H9 (cell line): ENCODE data around the gene CALML5. TPM values are rescaled to one million over a fixed set of nuclear protein-coding genes. Genes with fewer than 3 reads are reported as not detected.

ENCODE experiments used
- DNase-seq: peaks from one replicate; pipeline ENCODE4 v3.0.0-alpha.2; 2017
- H2AFZ ChIP-seq: one replicate; pipeline ENCODE4 v1.6.1; 2013; ENCODE audit warnings: mild to moderate bottlenecking, low read length, control low read depth, moderate library complexity
- H2AK5ac ChIP-seq: 2 replicates; pipeline ENCODE4 v1.6.1; 2013; ENCODE audit warnings: low read length, control low read depth, mixed read lengths; ENCODE audit not compliant: insufficient read length
- H2BK120ac ChIP-seq: one replicate; pipeline ENCODE4 v1.6.1; 2013; ENCODE audit warnings: low read depth, mild to moderate bottlenecking, low read length, control low read depth, inconsistent platforms; ENCODE audit not compliant: poor library complexity, severe bottlenecking
- H2BK12ac ChIP-seq: 2 replicates; pipeline ENCODE4 v1.6.1; 2013; ENCODE audit warnings: low read length, control low read depth, mixed read lengths, low read depth; ENCODE audit not compliant: insufficient read length
- H2BK15ac ChIP-seq: 2 replicates; pipeline ENCODE4 v1.6.1; 2013; ENCODE audit warnings: low read depth, low read length, control low read depth
- H2BK20ac ChIP-seq: one replicate; pipeline ENCODE4 v1.6.1; 2013; ENCODE audit warnings: low read depth, mild to moderate bottlenecking, low read length, control low read depth, inconsistent platforms; ENCODE audit not compliant: poor library complexity, severe bottlenecking
- H2BK5ac ChIP-seq: 2 replicates; pipeline ENCODE4 v1.6.1; 2013; ENCODE audit warnings: low read length, control low read depth, mixed read lengths; ENCODE audit not compliant: insufficient read length
- H3K14ac ChIP-seq: 2 replicates; pipeline ENCODE4 v1.6.1; 2013; ENCODE audit warnings: low read length, control low read depth; ENCODE audit not compliant: insufficient read depth
- H3K18ac ChIP-seq: 2 replicates; pipeline ENCODE4 v1.6.1; 2013; ENCODE audit warnings: low read depth, mild to moderate bottlenecking, mixed read lengths, low read length, control low read depth; ENCODE audit not compliant: insufficient read length
- H3K23ac ChIP-seq: 2 replicates; pipeline ENCODE4 v1.6.1; 2013; ENCODE audit warnings: low read length, control low read depth, mixed read lengths, low read depth; ENCODE audit not compliant: insufficient read length
- H3K23me2 ChIP-seq: 2 replicates; pipeline ENCODE4 v1.6.1; 2013; ENCODE audit warnings: low read depth, mild to moderate bottlenecking, mixed read lengths, low read length, control low read depth; ENCODE audit not compliant: insufficient read length, poor library complexity, severe bottlenecking
- H3K27ac ChIP-seq: 2 replicates; pipeline ENCODE4 v1.5.1; 2013; ENCODE audit warnings: low read length, control low read depth, mixed read lengths, low read depth; ENCODE audit not compliant: insufficient read length
- H3K27me3 ChIP-seq: 2 replicates; pipeline ENCODE4 v1.6.1; 2013; ENCODE audit warnings: low read length, control low read depth, inconsistent platforms; ENCODE audit not compliant: insufficient read depth
- H3K4ac ChIP-seq: 2 replicates; pipeline ENCODE4 v1.6.1; 2013; ENCODE audit warnings: low read depth, mild to moderate bottlenecking, control low read depth, inconsistent platforms, low read length, moderate library complexity
- H3K4me1 ChIP-seq: 2 replicates; pipeline ENCODE4 v1.6.1; 2013; ENCODE audit warnings: low read length, control low read depth, inconsistent platforms; ENCODE audit not compliant: insufficient read depth
- H3K4me2 ChIP-seq: 2 replicates; pipeline ENCODE4 v1.6.1; 2013; ENCODE audit warnings: low read length, control low read depth, mixed read lengths; ENCODE audit not compliant: insufficient read length, insufficient read depth
- H3K56ac ChIP-seq: 2 replicates; pipeline ENCODE4 v1.6.1; 2013; ENCODE audit warnings: low read depth, mild to moderate bottlenecking, mixed read lengths, low read length, control low read depth; ENCODE audit not compliant: insufficient read length
- H3K79me1 ChIP-seq: 2 replicates; pipeline ENCODE4 v1.6.1; 2013; ENCODE audit warnings: low read depth, mild to moderate bottlenecking, moderate library complexity, low read length, control low read depth, inconsistent platforms; ENCODE audit not compliant: insufficient read depth, poor library complexity, severe bottlenecking
- H3K79me2 ChIP-seq: 2 replicates; pipeline ENCODE4 v1.6.1; 2013; ENCODE audit warnings: low read length, control low read depth, inconsistent platforms; ENCODE audit not compliant: insufficient read depth
- H3K9ac ChIP-seq: 2 replicates; pipeline ENCODE4 v1.6.1; 2013; ENCODE audit warnings: low read length, control low read depth, mixed read lengths; ENCODE audit not compliant: insufficient read length; ENCODE audit errors: extremely low read depth
- H3K9me3 ChIP-seq: one replicate; pipeline ENCODE4 v1.6.1; 2013; ENCODE audit warnings: low read depth, low read length, inconsistent platforms; ENCODE audit not compliant: control insufficient read depth
- H3T11ph ChIP-seq: one replicate; pipeline ENCODE4 v1.6.1; 2013; ENCODE audit warnings: mild to moderate bottlenecking, low read length, control low read depth, inconsistent platforms
- H4K20me1 ChIP-seq: one replicate; pipeline ENCODE4 v1.6.1; 2013; ENCODE audit not compliant: control insufficient read depth, insufficient read length, insufficient read depth
- H4K5ac ChIP-seq: 2 replicates; pipeline ENCODE4 v1.6.1; 2013; ENCODE audit warnings: low read depth, mild to moderate bottlenecking, mixed read lengths, low read length, control low read depth; ENCODE audit not compliant: insufficient read length
- H4K8ac ChIP-seq: replicated peaks from 2 replicates; pipeline ENCODE4 v1.6.1; 2013; ENCODE audit warnings: low read length, control low read depth, mixed read lengths, low read depth; ENCODE audit not compliant: insufficient read length
- H4K91ac ChIP-seq: 2 replicates; pipeline ENCODE4 v1.6.1; 2013; ENCODE audit warnings: low read depth, mild to moderate bottlenecking, moderate library complexity, mixed read lengths, low read length, control low read depth; ENCODE audit not compliant: insufficient read length
- H3K27ac Mint-ChIP-seq, 3 experiments: 2 replicates in 2 of 3; 3 replicates in 1 of 3; pipeline ENCODE4 v1.8.0; 2020 to 2021; ENCODE audit warnings: mixed read lengths in 3 of 3, mild to moderate bottlenecking in 1 of 3, moderate library complexity in 1 of 3
- H3K27me3 Mint-ChIP-seq: 2 replicates; pipeline ENCODE4 v1.8.0; 2021; ENCODE audit warnings: low read depth, mild to moderate bottlenecking, moderate library complexity, mixed read lengths
- H3K36me3 Mint-ChIP-seq, 3 experiments: 2 replicates in 2 of 3; 3 replicates in 1 of 3; pipeline ENCODE4 v1.8.0; 2020 to 2021; ENCODE audit warnings: low read depth in 3 of 3, mixed read lengths in 3 of 3; ENCODE audit not compliant: insufficient read depth in 1 of 3
- H3K4me1 Mint-ChIP-seq, 2 experiments: 2 replicates each; pipeline ENCODE4 v1.8.0; 2020; ENCODE audit warnings: mixed read lengths in 2 of 2
- H3K4me3 Mint-ChIP-seq, 2 experiments: 2 replicates in 1 of 2; 3 replicates in 1 of 2; pipeline ENCODE4 v1.8.0; 2020 to 2021; ENCODE audit warnings: mild to moderate bottlenecking in 2 of 2, mixed read lengths in 2 of 2, moderate library complexity in 1 of 2
- H3K9me3 Mint-ChIP-seq, 2 experiments: 2 replicates in 1 of 2; 3 replicates in 1 of 2; pipeline ENCODE4 v1.8.0; 2020; ENCODE audit warnings: mild to moderate bottlenecking in 2 of 2, mixed read lengths in 2 of 2, moderate library complexity in 1 of 2
- WGBS: extraction: QIAGEN DNeasy Blood & Tissue Kit; methylation state at CpG from one replicate; pipeline ENCODE4 v1.1.7; 2013; ENCODE audit warnings: missing lambda C conversion rate, low lambda C conversion rate, mixed read lengths; ENCODE audit not compliant: insufficient read length; ENCODE audit errors: extremely low coverage; 5-methylcytosine and 5-hydroxymethylcytosine counted together
- total RNA-seq: library from RNA; stranded (reverse); gene quantifications from 2 replicates; pipeline ENCODE4 v1.2.1, GENCODE V29; 2021
- TF ChIP-seq, protein P1 (sequence below): fragments of 200-600 bp; sonication (generic); conservative IDR thresholded peaks from 3 replicates; pipeline ENCODE4 v1.8.0; 2021; ENCODE audit warnings: antibody characterized with exemption, mild to moderate bottlenecking

The CALML5 gene
- total RNA-seq, 1 experiment from 2014 or later: not detected

DNA sequence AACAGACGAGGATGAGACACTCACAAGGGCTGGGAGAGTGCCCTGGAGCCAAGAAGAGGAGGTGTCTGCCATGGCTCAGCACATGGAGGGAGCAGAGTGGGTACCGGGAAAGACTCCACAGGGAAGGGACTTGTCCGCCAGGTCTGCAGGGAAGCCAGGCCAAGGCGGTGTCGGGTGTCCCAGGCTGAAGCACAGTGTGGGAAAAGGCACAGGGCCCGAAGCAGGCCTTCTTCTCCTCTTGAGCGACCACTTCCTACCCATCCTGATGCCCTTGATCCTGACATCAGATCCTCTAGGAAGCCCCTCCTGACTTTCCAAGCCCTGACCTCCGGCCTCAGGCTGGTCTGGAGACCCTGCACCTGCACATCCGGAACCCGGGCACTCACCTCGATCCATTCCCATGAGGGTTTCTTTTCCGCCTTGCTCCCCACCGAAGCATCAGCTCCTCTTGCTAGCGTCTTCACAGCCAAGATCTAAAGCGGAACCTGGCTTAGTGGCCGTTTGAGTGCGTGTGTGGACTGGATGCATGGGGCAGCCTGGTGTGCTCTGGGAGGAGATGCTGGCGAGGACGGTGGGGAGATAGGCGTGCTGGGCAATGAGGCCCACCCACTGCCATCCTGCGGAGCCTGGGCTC is 33.8 kb upstream of the CALML5 start:
- DNase-seq: no peak
- Mint-ChIP-seq H3K4me3 (no peak overlapping the region), H3K27ac (no peak overlapping the region; a peak in 2 of 7 replicates), H3K36me3 (no peaks in the 10 kb centered on the region; a peak in 1 of 7 replicates), H3K9me3 (0 out of 5 replicates have a peak, but pooled peaks cover 0 to 2% of the 10 kb centered on the region in 2 experiments), H3K27me3 (peaks cover 5% of the 10 kb centered on the region; the same call in 1 of the 2 replicates), H3K4me1 (peaks cover 3 to 10% of the 10 kb centered on the region in 2 experiments; a peak in 1 of 4 replicates)
- Histone ChIP-seq H3T11ph (no peak overlapping the region), H2BK5ac (no peak overlapping the region), H3K79me1 (no peaks in the 10 kb centered on the region), H4K20me1 (no peaks in the 10 kb centered on the region), H2BK20ac (no peak overlapping the region), H3K4ac (no peak overlapping the region), H3K14ac (no peak overlapping the region), H3K23ac (no peak overlapping the region), H2BK120ac (no peak overlapping the region), H2BK15ac (no peak overlapping the region), H4K91ac (no peak overlapping the region), H2BK12ac (no peak overlapping the region), H4K8ac (no peak overlapping the region), H3K56ac (no peak overlapping the region), H3K27me3 (no peaks in the 10 kb centered on the region), H3K9me3 (no peaks in the 10 kb centered on the region), H4K5ac (no peak overlapping the region), H3K18ac (no peak overlapping the region), H3K79me2 (no peaks in the 10 kb centered on the region), H3K23me2 (no peaks in the 10 kb centered on the region), H3K4me2 (no peak overlapping the region), H2AK5ac (no peak overlapping the region), H3K4me1 (no peaks in the 10 kb centered on the region), H3K9ac (no peak overlapping the region), H2AFZ (no peak overlapping the region), H3K27ac (no peak overlapping the region)
- no CpG with 5 or more reads among the region's 21 CpGs for WGBS
- TF ChIP-seq, protein P1, sequence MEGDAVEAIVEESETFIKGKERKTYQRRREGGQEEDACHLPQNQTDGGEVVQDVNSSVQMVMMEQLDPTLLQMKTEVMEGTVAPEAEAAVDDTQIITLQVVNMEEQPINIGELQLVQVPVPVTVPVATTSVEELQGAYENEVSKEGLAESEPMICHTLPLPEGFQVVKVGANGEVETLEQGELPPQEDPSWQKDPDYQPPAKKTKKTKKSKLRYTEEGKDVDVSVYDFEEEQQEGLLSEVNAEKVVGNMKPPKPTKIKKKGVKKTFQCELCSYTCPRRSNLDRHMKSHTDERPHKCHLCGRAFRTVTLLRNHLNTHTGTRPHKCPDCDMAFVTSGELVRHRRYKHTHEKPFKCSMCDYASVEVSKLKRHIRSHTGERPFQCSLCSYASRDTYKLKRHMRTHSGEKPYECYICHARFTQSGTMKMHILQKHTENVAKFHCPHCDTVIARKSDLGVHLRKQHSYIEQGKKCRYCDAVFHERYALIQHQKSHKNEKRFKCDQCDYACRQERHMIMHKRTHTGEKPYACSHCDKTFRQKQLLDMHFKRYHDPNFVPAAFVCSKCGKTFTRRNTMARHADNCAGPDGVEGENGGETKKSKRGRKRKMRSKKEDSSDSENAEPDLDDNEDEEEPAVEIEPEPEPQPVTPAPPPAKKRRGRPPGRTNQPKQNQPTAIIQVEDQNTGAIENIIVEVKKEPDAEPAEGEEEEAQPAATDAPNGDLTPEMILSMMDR: no peak
